GM13977 (cell line): ENCODE measurements around the gene WARS2.

Experiments used
- DNase-seq: peaks from one replicate; pipeline ENCODE4 v3.0.0; 2012; ENCODE audit warnings: low spot score
- in situ Hi-C: fragments of 300-500 bp; cut with MboI; formaldehyde crosslinking; loops from one replicate; pipeline ENCODE4 v1.12.0; 2022; ENCODE audit warnings: low sequenced_read_pairs, low pct_unique_long_range_greater_than_20kb, mixed read lengths, inconsistent platforms; ENCODE audit not compliant: unreplicated experiment
- TF ChIP-seq, protein P1 (sequence below): IDR thresholded peaks from 2 replicates; pipeline ENCODE4 v1.5.1; 2012; ENCODE audit warnings: mild to moderate bottlenecking, control low read depth; ENCODE audit not compliant: insufficient read depth; ENCODE audit errors: extremely low read depth, missing control alignments

Gene WARS2

DNA sequence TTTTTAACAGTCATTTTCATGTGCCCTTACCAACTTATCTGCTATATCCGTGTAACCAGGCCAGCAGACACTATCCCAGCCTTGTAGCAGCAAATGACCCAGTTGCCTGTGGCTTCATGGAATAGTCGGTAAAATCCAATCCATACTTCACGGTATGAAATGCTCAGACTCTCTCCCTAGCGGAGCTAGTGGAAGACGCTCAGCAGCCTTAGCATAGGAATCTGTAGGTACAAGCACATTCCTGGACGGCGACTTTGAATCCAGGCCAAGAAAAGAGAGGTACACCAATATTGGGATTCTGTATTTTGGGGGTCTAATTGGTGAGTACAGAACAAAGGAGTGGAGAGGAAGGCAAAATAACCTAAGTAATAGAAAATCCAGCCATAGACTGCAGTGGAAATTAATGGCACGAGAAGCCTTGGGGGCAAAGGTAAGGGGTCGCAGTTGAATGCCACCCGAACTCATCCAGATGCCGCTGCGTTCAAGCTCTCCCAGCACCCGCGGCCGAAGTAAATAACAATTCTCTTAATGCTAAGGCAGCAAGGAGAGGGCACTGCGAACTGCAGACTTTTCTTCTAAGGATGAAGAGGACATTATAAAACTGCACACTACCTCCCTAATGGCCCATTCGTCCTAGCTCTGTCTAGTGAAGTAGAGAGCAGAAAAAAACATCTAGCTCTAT lies 134.6 kb downstream of the WARS2 start:
- DNase-seq, result no peak
- in situ Hi-C loops, result loop anchor here (25.0 kb wide), 1 partner anchor 844 kb away; no protein-coding TSS in a partner anchor
- TF ChIP-seq, protein P1, sequence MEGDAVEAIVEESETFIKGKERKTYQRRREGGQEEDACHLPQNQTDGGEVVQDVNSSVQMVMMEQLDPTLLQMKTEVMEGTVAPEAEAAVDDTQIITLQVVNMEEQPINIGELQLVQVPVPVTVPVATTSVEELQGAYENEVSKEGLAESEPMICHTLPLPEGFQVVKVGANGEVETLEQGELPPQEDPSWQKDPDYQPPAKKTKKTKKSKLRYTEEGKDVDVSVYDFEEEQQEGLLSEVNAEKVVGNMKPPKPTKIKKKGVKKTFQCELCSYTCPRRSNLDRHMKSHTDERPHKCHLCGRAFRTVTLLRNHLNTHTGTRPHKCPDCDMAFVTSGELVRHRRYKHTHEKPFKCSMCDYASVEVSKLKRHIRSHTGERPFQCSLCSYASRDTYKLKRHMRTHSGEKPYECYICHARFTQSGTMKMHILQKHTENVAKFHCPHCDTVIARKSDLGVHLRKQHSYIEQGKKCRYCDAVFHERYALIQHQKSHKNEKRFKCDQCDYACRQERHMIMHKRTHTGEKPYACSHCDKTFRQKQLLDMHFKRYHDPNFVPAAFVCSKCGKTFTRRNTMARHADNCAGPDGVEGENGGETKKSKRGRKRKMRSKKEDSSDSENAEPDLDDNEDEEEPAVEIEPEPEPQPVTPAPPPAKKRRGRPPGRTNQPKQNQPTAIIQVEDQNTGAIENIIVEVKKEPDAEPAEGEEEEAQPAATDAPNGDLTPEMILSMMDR, result no peak

- no peak for DNase-seq
- in situ Hi-C loops, result loop anchor here (25.0 kb wide), 1 partner anchor 842 kb away; no protein-coding TSS in a partner anchor
- TF ChIP-seq, protein P1, result no peak
These were observed 135.7 kb downstream of the WARS2 start for GRCh38 chr1:119004781-119005180.

GRCh38 chr1:119004129-119004527 lies 136.3 kb downstream of the WARS2 start:
- in situ Hi-C loops, result loop anchor here (25.0 kb wide), 1 partner anchor 842 kb away; no protein-coding TSS in a partner anchor
- TF ChIP-seq, protein P1, result no peak
- no peak for DNase-seq

DNA sequence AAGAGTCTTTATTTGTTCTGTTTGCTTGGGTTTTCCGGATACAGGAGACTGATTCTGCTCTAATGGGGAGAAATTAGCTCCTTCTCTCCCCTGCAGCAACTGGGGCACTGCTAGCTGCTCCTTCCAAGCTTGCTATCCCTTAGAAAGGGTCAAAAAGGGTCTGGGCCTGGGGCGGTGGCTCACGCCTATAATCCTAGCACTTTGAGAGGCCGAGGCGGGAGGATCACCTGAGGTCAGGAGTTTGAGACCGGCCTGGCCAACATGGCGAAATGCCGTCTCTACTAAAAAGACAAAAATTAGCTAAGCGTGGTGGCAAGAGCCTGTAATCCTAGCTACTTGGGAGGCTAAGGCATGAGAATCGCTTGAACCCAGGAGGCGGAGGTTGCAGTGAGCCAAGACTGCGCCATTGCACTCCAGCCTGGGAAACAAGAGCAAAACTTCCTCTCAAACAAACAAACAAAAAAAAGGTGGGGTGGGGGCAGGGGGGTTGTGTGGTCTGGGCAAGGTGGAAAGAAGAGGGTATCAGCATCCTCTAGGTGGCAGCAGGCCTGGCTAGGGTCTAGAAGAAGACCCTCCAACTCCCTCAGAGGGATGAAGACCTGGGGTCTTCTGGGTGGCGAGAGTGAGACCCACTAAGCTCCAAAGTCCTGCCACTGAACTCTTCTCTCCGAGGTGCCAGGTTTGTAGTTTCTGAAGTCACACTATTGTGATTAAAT lies 136.9 kb downstream of the WARS2 start:
- TF ChIP-seq, protein P1, result no peak
- in situ Hi-C loops, result loop anchor here (25.0 kb wide), 1 partner anchor 841 kb away; no protein-coding TSS in a partner anchor
- DNase-seq, result no peak

DNA sequence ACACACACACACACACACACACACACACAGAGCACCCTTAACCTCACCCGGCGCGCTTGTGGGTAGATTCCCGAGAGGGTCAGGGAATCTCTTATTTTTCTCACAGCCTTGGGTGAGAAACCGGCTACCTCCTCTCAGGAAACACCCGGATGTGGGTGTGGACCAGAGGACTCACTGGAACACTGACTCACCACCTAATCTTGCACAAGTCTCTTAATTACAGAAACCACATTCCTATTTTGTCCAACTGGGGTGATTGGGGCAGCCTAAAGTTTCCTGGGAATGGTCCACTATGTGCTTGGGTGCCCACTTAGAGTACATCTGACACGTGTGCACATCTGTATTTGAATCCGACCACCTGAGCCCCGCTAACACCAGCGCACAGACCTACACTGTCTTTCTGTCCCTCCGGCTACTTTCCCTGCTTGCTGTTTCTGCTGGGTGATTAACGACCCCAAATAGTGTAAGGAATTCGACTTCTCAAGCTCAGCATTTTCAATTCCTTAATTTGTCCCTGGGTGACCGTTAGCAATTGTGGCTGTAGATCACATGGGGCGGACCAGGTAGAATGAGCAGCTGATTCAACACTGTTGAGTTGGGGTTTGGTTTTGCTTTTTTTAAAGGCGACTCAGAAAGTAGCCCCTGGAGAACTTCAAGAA lies 138.3 kb downstream of the WARS2 start:
- no peak for DNase-seq
- in situ Hi-C loops, result loop anchor here (25.0 kb wide), 1 partner anchor 840 kb away; no protein-coding TSS in a partner anchor

More for the DNA sequence above, 138.3 kb downstream of the WARS2 start:
- TF ChIP-seq, protein P1, result no peak
